HS-27A (cell line): Measurements from ENCODE around the gene SAMMSON.
A peak's percentile ranks its signal among the peaks of the same experiment; 100 is the strongest.

Source experiments
- DNase-seq: peaks from one replicate; pipeline ENCODE4 v3.0.0-alpha.2; 2012; ENCODE audit warnings: low read depth, missing footprints

Gene SAMMSON

GRCh38 chr3:69999140-70000027, at the start of gene SAMMSON:
TSS of gene SAMMSON (plus strand) at chr3:69999733.
- peak; percentile 2 for DNase-seq

GRCh38 chr3:69951616-69952015, 47.9 kb upstream of the SAMMSON start:
- DNase-seq: no peak

- no peak for DNase-seq
Observed at GRCh38 chr3:69959581-69959980, 40.0 kb upstream of the SAMMSON start.

- DNase-seq: no peak
Observed at GRCh38 chr3:69961706-69962439, 37.7 kb upstream of the SAMMSON start.

- DNase-seq: no peak
Observed at GRCh38 chr3:69963643-69964042, 35.9 kb upstream of the SAMMSON start.

- no peak for DNase-seq
Observed at GRCh38 chr3:69967156-69967555, 32.4 kb upstream of the SAMMSON start.

- DNase-seq: no peak
Observed at GRCh38 chr3:69970827-69971226, 28.7 kb upstream of the SAMMSON start.

GRCh38 chr3:69972672-69973071, 26.9 kb upstream of the SAMMSON start:
- no peak for DNase-seq

- DNase-seq: no peak
Observed at GRCh38 chr3:69976021-69976420, 23.5 kb upstream of the SAMMSON start.

GRCh38 chr3:69983546-69984265, 15.8 kb upstream of the SAMMSON start:
- no peak for DNase-seq

GRCh38 chr3:69985266-69985665, 14.3 kb upstream of the SAMMSON start:
- no peak for DNase-seq

GRCh38 chr3:69986419-69986818, 13.1 kb upstream of the SAMMSON start:
- DNase-seq: no peak

- DNase-seq: no peak
Observed at GRCh38 chr3:69987833-69988232, 11.7 kb upstream of the SAMMSON start.

GRCh38 chr3:69993757-69994156, 5.8 kb upstream of the SAMMSON start:
- DNase-seq: no peak

- no peak for DNase-seq
Observed at GRCh38 chr3:69994919-69995318, 4.6 kb upstream of the SAMMSON start.

- no peak for DNase-seq
Observed at GRCh38 chr3:69997631-69998307, 1.8 kb upstream of the SAMMSON start.

GRCh38 chr3:69998759-69999139, 784 bp upstream of the SAMMSON start:
- DNase-seq: no peak

GRCh38 chr3:70000028-70000410, 486 bp downstream of the SAMMSON start:
- no peak for DNase-seq

- no peak for DNase-seq
Observed at GRCh38 chr3:70000563-70001081, 1.1 kb downstream of the SAMMSON start.

GRCh38 chr3:70003119-70003518, 3.6 kb downstream of the SAMMSON start:
- no peak for DNase-seq

GRCh38 chr3:70006089-70006488, 6.6 kb downstream of the SAMMSON start:
- DNase-seq: no peak

GRCh38 chr3:70010346-70010745, 10.8 kb downstream of the SAMMSON start:
- no peak for DNase-seq
